ENCODE data around the gene KLHL15. TPM values are rescaled to one million over a fixed set of nuclear protein-coding genes. Genes with fewer than 3 reads are reported as not detected.
A peak's percentile ranks its signal among the peaks of the same experiment; 100 is the strongest.
"Not testable (repeated sequence)": the region's sequence is repeated elsewhere in the genome, so short reads cannot be mapped to it uniquely, and the experiment has no call there.

KLHL15 gene, protein sequence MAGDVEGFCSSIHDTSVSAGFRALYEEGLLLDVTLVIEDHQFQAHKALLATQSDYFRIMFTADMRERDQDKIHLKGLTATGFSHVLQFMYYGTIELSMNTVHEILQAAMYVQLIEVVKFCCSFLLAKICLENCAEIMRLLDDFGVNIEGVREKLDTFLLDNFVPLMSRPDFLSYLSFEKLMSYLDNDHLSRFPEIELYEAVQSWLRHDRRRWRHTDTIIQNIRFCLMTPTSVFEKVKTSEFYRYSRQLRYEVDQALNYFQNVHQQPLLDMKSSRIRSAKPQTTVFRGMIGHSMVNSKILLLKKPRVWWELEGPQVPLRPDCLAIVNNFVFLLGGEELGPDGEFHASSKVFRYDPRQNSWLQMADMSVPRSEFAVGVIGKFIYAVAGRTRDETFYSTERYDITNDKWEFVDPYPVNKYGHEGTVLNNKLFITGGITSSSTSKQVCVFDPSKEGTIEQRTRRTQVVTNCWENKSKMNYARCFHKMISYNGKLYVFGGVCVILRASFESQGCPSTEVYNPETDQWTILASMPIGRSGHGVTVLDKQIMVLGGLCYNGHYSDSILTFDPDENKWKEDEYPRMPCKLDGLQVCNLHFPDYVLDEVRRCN
- 10 to 100 TPM in 1 of 2 experiments, 1 to 10 TPM in 1; 9.3 to 11.8 TPM for total RNA-seq

DNA sequence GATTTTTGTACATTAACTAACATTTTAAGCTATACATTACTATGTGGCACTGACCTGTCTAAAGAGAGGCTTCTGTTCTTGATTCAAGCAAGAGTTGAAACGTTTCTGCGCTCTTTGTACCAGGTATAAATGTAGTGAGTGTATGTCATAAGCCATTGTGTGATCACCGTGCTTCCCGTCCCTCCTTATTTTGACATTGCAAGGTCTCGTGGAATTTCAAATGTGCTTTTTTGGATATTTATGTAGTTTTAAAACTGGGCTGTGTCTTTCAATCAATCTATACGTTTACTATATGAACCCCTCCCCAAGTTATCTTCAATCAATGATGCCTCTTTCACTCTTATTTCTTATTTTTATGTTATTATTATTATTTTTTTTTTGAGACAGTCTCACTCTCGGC lies at the start of gene KLHL15:
Gene KLHL15 (minus strand): TSS at position 101 of the 400 bp plus-strand sequence. CDS start 20,493 bp downstream, outside the sequence.
- Mint-ChIP-seq H3K27me3 (no peaks in the 10 kb centered on the region), H3K4me1 (peaks cover 3% of the 10 kb centered on the region), H3K27ac (peak within 1 kb of the TSS; percentile 86), H3K9me3 (ENCODE audit: low read depth) (no peaks in the 10 kb centered on the region), H3K36me3 (ENCODE audit: low read depth) (peaks cover 8% of the 10 kb centered on the region), H3K4me3 (peak within 1 kb of the TSS; percentile 83)
- intact Hi-C loops (cut with DNase I, micrococcal nuclease) = loop anchor here in 1 of 2 experiments (10.0 kb wide), 1 partner anchor 362 kb away; the partner anchor contains the start of gene PRDX4
- DNase-seq (no peak), ATAC-seq (no peak)
- ChIA-PET CTCF (interaction anchor here (1.8 to 4.2 kb wide), 2 partner anchors 27 to 119 kb away, joined by 10 to 32 read pairs; partner anchors contain the start of genes APOO, CXorf58 and EIF2S3), POLR2A (interaction anchor here (1.3 to 4.3 kb wide), 2 partner anchors 23 to 27 kb away, joined by 4 to 31 read pairs; partner anchors contain the start of gene EIF2S3)

DNA sequence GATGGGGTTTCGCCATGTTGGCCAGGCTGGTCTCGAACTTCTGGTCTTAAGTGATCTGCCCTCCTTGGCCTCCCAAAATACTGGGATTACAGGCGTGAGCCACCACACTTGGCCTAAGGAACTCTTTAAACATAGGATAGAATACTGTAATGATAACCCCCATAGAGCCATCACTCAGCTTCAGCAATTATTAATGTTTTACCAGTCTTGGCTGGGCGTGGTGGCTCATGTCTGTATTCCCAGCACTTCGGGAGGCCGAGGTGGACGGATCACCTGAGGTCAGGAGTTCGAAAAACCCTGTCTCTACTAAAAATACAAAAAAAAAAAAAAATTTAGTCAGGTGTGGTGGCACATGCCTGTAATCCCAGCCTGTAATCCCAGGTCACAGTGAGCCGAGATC lies 42.9 kb upstream of the KLHL15 start:
- ATAC-seq = no peak
- no peak for DNase-seq
- Mint-ChIP-seq H3K27ac (no peak overlapping the region), H3K9me3 (ENCODE audit: low read depth) (no peaks in the 10 kb centered on the region), H3K4me1 (peaks cover 1% of the 10 kb centered on the region), H3K27me3 (no peaks in the 10 kb centered on the region), H3K4me3 (no peak overlapping the region), H3K36me3 (ENCODE audit: low read depth) (peaks cover 37% of the 10 kb centered on the region)
- ChIA-PET POLR2A (interaction anchor here (0.6 kb wide), 1 partner anchor 16 kb away, joined by 7 read pairs; no protein-coding TSS in a partner anchor), CTCF (no interaction called here)
- intact Hi-C loops (cut with DNase I, micrococcal nuclease) = no loop called here

DNA sequence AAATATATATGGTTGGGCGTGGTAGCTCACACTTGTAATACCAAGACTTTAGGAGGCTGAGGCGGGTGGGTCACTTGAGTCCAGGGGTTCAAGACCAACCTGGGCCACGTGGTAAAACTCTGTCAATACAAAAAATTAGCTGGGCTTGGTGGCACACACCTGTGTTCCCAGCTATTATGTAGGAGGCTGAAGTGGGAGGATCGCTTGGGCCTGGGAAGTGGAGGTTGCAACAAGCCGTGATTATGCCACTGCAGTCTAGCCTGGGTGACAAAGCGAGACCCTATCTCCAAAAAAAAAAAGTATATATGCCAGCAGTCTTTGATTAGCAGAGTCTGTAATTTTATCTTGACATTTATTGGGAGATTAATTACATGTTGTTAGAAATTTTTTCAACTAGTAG lies 36.5 kb upstream of the KLHL15 start:
- ChIA-PET CTCF (interaction anchor here (0.7 kb wide), 1 partner anchor 155 kb away, joined by 3 read pairs; no protein-coding TSS in a partner anchor), POLR2A (no interaction called here)
- Mint-ChIP-seq H3K36me3 (ENCODE audit: low read depth) (peaks cover 55% of the 10 kb centered on the region), H3K27me3 (no peaks in the 10 kb centered on the region), H3K4me1 (peaks cover 16% of the 10 kb centered on the region), H3K27ac (no peak overlapping the region), H3K4me3 (no peak overlapping the region), H3K9me3 (ENCODE audit: low read depth) (no peaks in the 10 kb centered on the region)
- no peak for ATAC-seq
- intact Hi-C loops (cut with DNase I, micrococcal nuclease) = no loop called here
- DNase-seq = no peak

DNA sequence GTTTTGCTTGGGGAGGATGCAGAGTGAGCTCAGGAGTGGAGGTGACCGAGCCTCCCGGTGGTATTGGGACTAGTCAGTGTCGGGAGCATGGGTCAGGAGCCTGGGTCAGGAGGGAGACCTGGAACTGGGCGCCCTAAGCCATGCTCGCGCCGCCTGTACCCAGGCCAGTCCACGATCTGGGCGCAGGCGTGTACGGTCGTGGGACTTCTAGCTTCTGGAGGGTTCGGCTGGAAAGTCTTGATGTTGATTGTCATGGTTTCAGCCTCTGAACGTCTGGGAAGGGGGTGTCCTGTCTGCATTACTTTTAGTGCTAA lies 28.0 kb upstream of the KLHL15 start:
- H3K9me3 Mint-ChIP-seq (ENCODE audit: low read depth) = no peaks in the 10 kb centered on the region
- peak; percentile 7 for ATAC-seq
- no peak overlapping the region for H3K4me3 Mint-ChIP-seq
- no peaks in the 10 kb centered on the region for H3K27me3 Mint-ChIP-seq
- ChIA-PET CTCF (interaction anchor here (0.6 to 2.8 kb wide), 10 partner anchors 12 to 316 kb away, joined by 3 to 32 read pairs (median 4); partner anchors contain the start of genes APOO, CXorf58 and KLHL15), POLR2A (interaction anchor here (0.6 to 2.8 kb wide), 6 partner anchors 29 to 274 kb away, joined by 3 to 31 read pairs (median 6); partner anchors contain the start of genes KLHL15 and SAT1)
- peaks cover 16% of the 10 kb centered on the region for H3K36me3 Mint-ChIP-seq (ENCODE audit: low read depth)
- H3K27ac Mint-ChIP-seq = no peak overlapping the region
- peaks cover 10% of the 10 kb centered on the region for H3K4me1 Mint-ChIP-seq
- intact Hi-C loops (cut with DNase I, micrococcal nuclease) = loop anchor here in 1 of 2 experiments (2.0 kb wide), 1 partner anchor 392 kb away; no protein-coding TSS in a partner anchor
- no peak for DNase-seq

DNA sequence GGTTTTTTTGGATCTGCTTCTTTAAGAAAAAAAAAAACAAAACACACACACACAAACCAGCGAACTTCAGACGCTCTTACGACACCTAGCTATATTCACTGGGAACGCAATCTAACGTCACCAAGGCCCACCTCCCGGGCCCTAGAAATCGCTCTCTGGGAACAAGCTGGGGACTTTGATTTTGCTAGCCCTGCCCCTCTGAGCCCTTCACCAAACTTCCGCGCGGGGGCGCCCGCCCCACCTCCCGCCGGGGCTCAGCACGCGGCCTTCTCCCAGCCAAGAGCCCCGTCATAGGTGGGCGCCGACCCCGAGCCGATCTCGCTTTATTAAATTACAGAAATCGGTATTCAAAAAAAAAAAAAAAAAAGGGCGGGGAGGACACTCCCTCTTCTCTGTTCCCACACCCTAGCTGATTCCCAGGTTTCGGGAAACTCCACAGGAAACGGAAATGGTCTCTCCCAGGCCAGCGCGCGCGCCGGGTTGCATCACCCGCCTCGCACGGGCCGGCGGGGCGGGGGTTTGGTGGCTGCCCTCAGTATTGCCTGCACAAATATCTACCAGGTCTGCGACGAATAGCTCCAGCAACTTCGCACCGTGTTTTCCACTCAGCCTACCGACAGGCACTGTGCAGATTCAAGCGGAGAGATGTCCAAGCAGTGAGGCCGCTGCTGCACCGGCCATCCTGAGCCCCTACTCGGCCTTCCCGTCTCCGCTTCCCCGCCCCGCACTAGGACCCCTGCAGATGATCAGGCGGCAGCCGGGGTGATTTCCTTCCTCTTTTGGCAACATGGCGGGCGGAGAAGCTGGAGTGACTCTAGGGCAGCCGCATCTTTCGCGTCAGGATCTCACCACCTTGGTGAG lies 27.4 kb upstream of the KLHL15 start, which contains the start of gene EIF2S3:
Gene EIF2S3 (plus strand): TSS at position 775 of the 861 bp plus-strand sequence. CDS start 13 bp downstream, at position 788.
- intact Hi-C loops (cut with DNase I, micrococcal nuclease) = loop anchor here (1.0 to 5.0 kb wide), 11 partner anchors 26 to 392 kb away; partner anchors contain the start of genes CXorf58 (in 2 of the 2), SAT1 (in 2 of the 2), ACOT9 (in 1 of the 2) and PRDX4 (in 1 of the 2)
- H3K36me3 Mint-ChIP-seq (ENCODE audit: low read depth) = peaks cover 13% of the 10 kb centered on the region
- no peaks in the 10 kb centered on the region for H3K27me3 Mint-ChIP-seq
- no peaks in the 10 kb centered on the region for H3K9me3 Mint-ChIP-seq (ENCODE audit: low read depth)
- ChIA-PET CTCF (interaction anchor here (0.6 to 2.8 kb wide), 23 partner anchors 12 to 363 kb away, joined by 3 to 32 read pairs (median 3); partner anchors contain the start of genes APOO, CXorf58, KLHL15 and SAT1), POLR2A (interaction anchor here (0.6 to 2.8 kb wide), 12 partner anchors 11 to 273 kb away, joined by 3 to 31 read pairs (median 4); partner anchors contain the start of genes KLHL15 and SAT1)
- H3K4me3 Mint-ChIP-seq = no peak within 1 kb of the TSS
- peak; percentile 89 for ATAC-seq
- no peak within 1 kb of the TSS for H3K27ac Mint-ChIP-seq
- DNase-seq = peak; percentile 89
- H3K4me1 Mint-ChIP-seq = peaks cover 7% of the 10 kb centered on the region

DNA sequence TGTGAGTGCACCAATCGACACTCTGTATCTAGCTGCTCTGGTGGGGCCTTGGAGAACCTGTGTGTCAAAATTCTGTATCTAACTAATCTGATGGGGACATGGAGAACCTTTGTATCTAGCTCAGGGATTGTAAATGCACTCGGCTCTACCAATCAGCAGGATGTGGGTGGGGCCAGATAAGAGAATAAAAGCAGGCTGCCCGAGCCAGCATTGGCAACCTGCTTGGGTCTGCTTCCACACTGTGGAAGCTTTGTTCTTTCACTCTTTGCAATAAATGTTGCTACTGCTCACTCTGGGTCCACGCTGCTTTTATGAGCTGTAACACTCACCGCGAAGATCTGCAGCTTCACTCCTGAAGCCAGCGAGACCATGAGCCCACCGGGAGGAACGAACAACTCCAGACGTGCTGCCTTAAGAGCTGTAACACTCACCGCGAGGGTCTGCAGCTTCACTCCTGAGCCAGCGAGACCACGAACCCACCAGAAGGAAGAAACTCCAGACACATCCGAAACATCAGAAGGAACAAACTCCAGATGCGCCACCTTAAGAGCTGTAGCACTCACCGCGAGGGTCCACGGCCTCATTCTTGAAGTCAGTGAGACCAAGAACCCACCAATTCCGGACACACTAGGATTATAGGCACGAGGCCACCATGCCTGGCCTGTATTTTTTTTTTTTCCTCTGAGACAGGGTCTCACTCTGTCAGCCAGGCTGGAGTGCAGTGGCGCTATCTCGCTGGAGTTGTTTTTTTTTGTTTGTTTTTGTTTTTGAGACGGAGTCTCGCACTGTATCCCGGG lies 23.7 kb upstream of the KLHL15 start:
- intact Hi-C loops (cut with DNase I, micrococcal nuclease) = loop anchor here in 1 of 2 experiments (5.0 kb wide), 1 partner anchor 268 kb away; the partner anchor contains the start of gene SAT1
- H3K4me1 Mint-ChIP-seq, CTCF ChIA-PET: not testable (repeated sequence)

DNA sequence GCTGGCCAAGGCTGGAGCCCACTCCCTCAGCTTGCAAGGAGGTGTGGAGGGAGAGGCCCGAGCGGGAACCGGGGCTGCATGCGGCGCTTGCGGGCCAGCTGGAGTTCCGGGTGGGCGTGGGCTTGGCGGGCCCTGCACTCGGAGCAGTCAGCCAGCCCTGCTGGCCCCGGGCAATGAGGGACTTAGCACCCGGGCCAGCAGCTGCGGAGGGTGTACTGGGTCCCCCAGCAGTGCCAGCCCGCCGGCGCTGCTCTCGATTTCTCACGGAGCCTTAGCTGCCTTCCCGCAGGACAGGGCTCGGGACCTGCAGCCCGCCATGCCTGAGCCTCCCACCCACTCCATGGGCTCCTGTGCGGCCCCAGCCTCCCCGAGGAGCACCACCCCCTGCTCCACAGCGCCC lies 22.7 kb upstream of the KLHL15 start:
- ATAC-seq; H3K27me3 Mint-ChIP-seq; H3K4me3 Mint-ChIP-seq; H3K4me1 Mint-ChIP-seq; H3K9me3 Mint-ChIP-seq (ENCODE audit: low read depth); H3K27ac Mint-ChIP-seq; H3K36me3 Mint-ChIP-seq (ENCODE audit: low read depth); POLR2A ChIA-PET; DNase-seq: not testable (repeated sequence)
- CTCF ChIA-PET = interaction anchor here (0.6 kb wide), 1 partner anchor 94 kb away, joined by 3 read pairs; no protein-coding TSS in a partner anchor
- intact Hi-C loops (cut with DNase I, micrococcal nuclease) = loop anchor here in 1 of 2 experiments (5.0 kb wide), 1 partner anchor 267 kb away; the partner anchor contains the start of gene SAT1

More for the DNA sequence above, 23.7 kb upstream of the KLHL15 start:
- peak overlapping the region; percentile 73 for H3K27ac Mint-ChIP-seq
- POLR2A ChIA-PET = interaction anchor here (0.6 to 1.1 kb wide), 2 partner anchors 9 to 24 kb away, joined by 3 to 4 read pairs; partner anchors contain the start of gene KLHL15
- H3K36me3 Mint-ChIP-seq (ENCODE audit: low read depth); H3K9me3 Mint-ChIP-seq (ENCODE audit: low read depth); DNase-seq; H3K27me3 Mint-ChIP-seq; ATAC-seq: not testable (repeated sequence)
- H3K4me3 Mint-ChIP-seq = peak overlapping the region; percentile 47

DNA sequence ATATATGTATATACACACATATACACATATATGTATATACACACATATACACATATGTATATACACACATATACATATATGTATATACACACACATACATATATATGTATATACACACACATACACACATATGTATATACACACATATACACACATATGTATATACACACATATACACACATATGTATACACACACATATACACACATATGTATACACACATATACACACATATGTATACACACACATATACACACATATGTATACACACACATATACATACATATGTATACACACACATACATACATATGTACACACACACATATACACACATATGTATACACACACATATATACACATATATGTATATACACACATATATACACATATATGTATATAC lies 19.1 kb upstream of the KLHL15 start:
- DNase-seq; H3K36me3 Mint-ChIP-seq (ENCODE audit: low read depth); POLR2A ChIA-PET; CTCF ChIA-PET; H3K9me3 Mint-ChIP-seq (ENCODE audit: low read depth); H3K27me3 Mint-ChIP-seq; H3K27ac Mint-ChIP-seq; intact Hi-C loops (cut with DNase I, micrococcal nuclease); H3K4me3 Mint-ChIP-seq; H3K4me1 Mint-ChIP-seq; ATAC-seq: not testable (repeated sequence)

DNA sequence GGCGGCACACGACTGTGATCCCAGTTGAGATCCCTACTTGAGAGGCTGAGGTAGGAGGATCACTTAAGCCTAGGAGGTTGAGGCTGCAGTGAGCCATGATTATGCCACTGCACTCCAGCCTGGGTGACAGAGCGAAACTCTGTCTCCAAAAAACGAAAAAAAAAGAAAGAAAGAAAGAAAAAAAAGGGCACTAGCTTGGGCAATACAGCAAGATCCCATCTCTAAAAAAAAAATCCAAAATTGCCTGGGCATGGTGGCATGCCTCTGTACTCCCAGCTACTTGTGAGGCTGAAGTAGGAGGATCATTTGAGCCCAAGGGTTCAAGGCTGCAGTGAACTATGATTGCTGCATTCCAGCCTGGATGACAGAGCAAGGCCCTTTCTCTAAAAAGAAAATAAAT lies 10.7 kb upstream of the KLHL15 start:
- intact Hi-C loops (cut with DNase I, micrococcal nuclease) = no loop called here
- no peak for DNase-seq
- ChIA-PET CTCF (no interaction called here), POLR2A (no interaction called here)
- H3K36me3 Mint-ChIP-seq (ENCODE audit: low read depth) = no peaks in the 10 kb centered on the region
- H3K4me1 Mint-ChIP-seq = no peaks in the 10 kb centered on the region
- H3K9me3 Mint-ChIP-seq (ENCODE audit: low read depth) = no peaks in the 10 kb centered on the region
- no peak overlapping the region for H3K4me3 Mint-ChIP-seq
- no peak overlapping the region for H3K27ac Mint-ChIP-seq
- no peak for ATAC-seq
- H3K27me3 Mint-ChIP-seq = no peaks in the 10 kb centered on the region

DNA sequence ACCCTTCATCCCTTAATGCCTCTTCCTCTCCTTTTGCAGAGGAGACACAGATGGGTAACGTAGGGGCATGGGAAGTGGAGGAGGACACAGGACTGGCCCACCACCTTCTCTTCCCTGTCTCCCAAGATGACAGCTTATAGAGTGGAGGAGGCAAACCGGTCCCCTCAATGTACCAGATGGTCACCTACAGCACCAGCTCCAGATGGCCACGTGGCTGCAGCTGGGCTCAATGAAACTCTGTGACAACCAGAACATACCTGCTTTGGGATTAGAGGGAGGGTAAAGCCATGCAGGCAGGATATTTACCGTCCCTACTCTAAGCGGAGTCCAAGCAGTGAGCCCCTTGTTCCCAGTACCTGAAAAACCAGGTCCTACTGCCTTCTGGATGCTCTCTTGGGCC lies 7.5 kb upstream of the KLHL15 start:
- Mint-ChIP-seq H3K4me1 (no peaks in the 10 kb centered on the region), H3K27me3 (no peaks in the 10 kb centered on the region), H3K4me3 (no peak overlapping the region), H3K27ac (no peak overlapping the region), H3K36me3 (ENCODE audit: low read depth) (no peaks in the 10 kb centered on the region), H3K9me3 (ENCODE audit: low read depth) (no peaks in the 10 kb centered on the region)
- ChIA-PET POLR2A (no interaction called here), CTCF (interaction anchor here (0.6 kb wide), 1 partner anchor 167 kb away, joined by 4 read pairs; no protein-coding TSS in a partner anchor)
- intact Hi-C loops (cut with DNase I, micrococcal nuclease) = no loop called here
- DNase-seq (no peak), ATAC-seq (no peak)
